CD4-positive, alpha-beta T cell (primary cell): ENCODE results near the gene PHLDA2. TPM values are rescaled to one million over a fixed set of nuclear protein-coding genes. Genes with fewer than 3 reads are reported as not detected.

Source experiments
- ATAC-seq: fragments of 200-7000 bp; cut with Tn5 transposase; one replicate; pipeline ENCODE4 v1.10.0; 2022; ENCODE audit warnings: mild to moderate bottlenecking; ENCODE audit not compliant: poor library complexity
- CTCF ChIA-PET: fragments of 350-600 bp; sonication (Branson Sonifier 250); formaldehyde crosslinking; loops from one replicate; lab custom pipeline; 2021; ENCODE audit warnings: antibody characterized with exemption, inconsistent platforms; lab: Charles Lee
- POLR2A ChIA-PET: fragments of 350-600 bp; sonication (Branson Sonifier 250); formaldehyde crosslinking; loops from one replicate; lab custom pipeline; 2021; ENCODE audit warnings: antibody characterized with exemption, inconsistent platforms; lab: Charles Lee
- DNase-seq, 14 experiments: peaks; one replicate each; pipeline ENCODE4 v3.0.0-alpha.2; 2013 to 2020; ENCODE audit warnings: mixed read lengths in 2 of 14
- H3K27ac ChIP-seq, 2 donors: one replicate each; pipeline versions ENCODE4 v1.5.1 to v1.7.0; 2013; ENCODE audit warnings: low read length in 2 of 2, low read depth in 1 of 2, mild to moderate bottlenecking in 1 of 2
- H3K27me3 ChIP-seq, 2 experiments: 1 replicate in 1 of 2; 2 replicates in 1 of 2; pipeline versions ENCODE4 v1.6.1 to v1.7.0; 2013; ENCODE audit warnings: low read length in 2 of 2, control low read depth in 1 of 2, mild to moderate bottlenecking in 1 of 2, moderate library complexity in 1 of 2; ENCODE audit not compliant: insufficient read depth in 2 of 2, control insufficient read depth in 1 of 2
- H3K36me3 ChIP-seq: one replicate; pipeline ENCODE4 v1.6.1; 2013; ENCODE audit warnings: low read length, control low read depth; ENCODE audit not compliant: insufficient read depth
- H3K4me1 ChIP-seq: one replicate; pipeline ENCODE4 v1.6.1; 2013; ENCODE audit warnings: low read length, control low read depth; ENCODE audit not compliant: insufficient read depth
- H3K4me3 ChIP-seq: one replicate; pipeline ENCODE4 v1.5.1; 2013; ENCODE audit warnings: mild to moderate bottlenecking, low read length, moderate library complexity
- H3K9me3 ChIP-seq, 2 experiments: 1 replicate in 1 of 2; 2 replicates in 1 of 2; pipeline versions ENCODE4 v1.6.1 to v1.7.0; 2013; ENCODE audit warnings: low read length in 2 of 2, mild to moderate bottlenecking in 2 of 2, control low read depth in 1 of 2, moderate library complexity in 1 of 2; ENCODE audit not compliant: control insufficient read depth in 1 of 2, insufficient read depth in 1 of 2
- H3K27ac Mint-ChIP-seq: one replicate; pipeline ENCODE4 v1.8.0; 2020; ENCODE audit warnings: mixed read lengths
- H3K27me3 Mint-ChIP-seq: one replicate; pipeline ENCODE4 v1.8.0; 2021; ENCODE audit warnings: mixed read lengths
- H3K36me3 Mint-ChIP-seq: one replicate; pipeline ENCODE4 v1.8.0; 2021; ENCODE audit warnings: low read depth, mixed read lengths
- H3K4me1 Mint-ChIP-seq: one replicate; pipeline ENCODE4 v1.8.0; 2021; ENCODE audit warnings: low read depth, mixed read lengths
- H3K4me3 Mint-ChIP-seq: one replicate; pipeline ENCODE4 v1.8.0; 2020; ENCODE audit warnings: mild to moderate bottlenecking, mixed read lengths
- H3K9me3 Mint-ChIP-seq: one replicate; pipeline ENCODE4 v1.8.0; 2020; ENCODE audit warnings: mixed read lengths
- intact Hi-C, 2 experiments: fragments of 100-400 bp; cut with DNase I in 1 of 2; cut with micrococcal nuclease in 1 of 2; formaldehyde crosslinking; loops; one replicate each; pipeline versions ENCODE4 v1.15.1 to v1.9.0; 2023 to 2025; cut with DNase I, micrococcal nuclease
- total RNA-seq, 174 experiments: library from RNA in 2 of 174; stranded (reverse) in 2 of 174; gene quantifications; one replicate each; pipeline ENCODE4 v1.2.3 and lab custom pipeline; 2021 to 2026
- TF ChIP-seq, protein P1 (sequence below): fragments of 200-600 bp; IDR thresholded peaks from one replicate; pipeline ENCODE4 v1.8.0; 2022; ENCODE audit warnings: antibody characterized with exemption, mild to moderate bottlenecking

The PHLDA2 gene
- total RNA-seq, 2 experiments from 2014 or later, result 1.1 to 1.3 TPM

DNA sequence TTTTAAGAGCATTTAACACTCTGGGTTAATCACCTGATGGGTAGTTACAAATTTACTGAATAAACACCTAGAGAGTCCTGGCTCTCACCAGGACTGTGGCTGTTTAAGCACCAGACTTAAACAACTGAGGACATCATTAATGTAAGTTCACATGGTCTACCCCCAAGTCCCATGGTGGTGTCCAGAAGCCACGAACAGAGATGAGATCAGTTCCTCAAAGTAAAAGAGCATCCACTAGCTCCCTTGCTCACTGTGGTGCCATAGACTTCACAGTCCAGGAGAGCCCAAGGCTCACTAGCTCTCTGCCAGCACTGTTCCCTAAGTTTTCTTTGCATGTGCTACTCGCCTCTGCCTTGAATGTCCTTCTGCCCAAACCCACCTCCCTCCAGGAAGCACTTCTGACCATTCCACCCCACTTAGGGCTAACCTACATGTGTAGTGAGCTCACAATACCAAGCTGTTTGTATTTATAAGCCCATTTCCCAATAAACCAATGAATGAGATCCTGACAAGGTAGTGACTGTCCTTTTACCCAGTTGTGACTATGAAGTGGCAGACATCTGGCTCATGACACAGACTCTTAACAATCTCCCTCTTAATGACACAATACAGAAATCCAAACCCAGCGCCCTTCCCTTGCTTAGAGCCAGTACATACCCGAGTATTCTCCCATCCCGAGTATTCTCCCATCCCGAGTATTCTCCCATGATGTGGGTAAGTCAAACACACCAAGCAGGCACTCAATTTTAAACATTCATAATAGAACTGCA is 47.3 kb upstream of the PHLDA2 start:
- no peak overlapping the region for H3K27ac ChIP-seq
- ATAC-seq, result no peak
- peak overlapping the region; percentile 9 for H3K27ac Mint-ChIP-seq

DNA sequence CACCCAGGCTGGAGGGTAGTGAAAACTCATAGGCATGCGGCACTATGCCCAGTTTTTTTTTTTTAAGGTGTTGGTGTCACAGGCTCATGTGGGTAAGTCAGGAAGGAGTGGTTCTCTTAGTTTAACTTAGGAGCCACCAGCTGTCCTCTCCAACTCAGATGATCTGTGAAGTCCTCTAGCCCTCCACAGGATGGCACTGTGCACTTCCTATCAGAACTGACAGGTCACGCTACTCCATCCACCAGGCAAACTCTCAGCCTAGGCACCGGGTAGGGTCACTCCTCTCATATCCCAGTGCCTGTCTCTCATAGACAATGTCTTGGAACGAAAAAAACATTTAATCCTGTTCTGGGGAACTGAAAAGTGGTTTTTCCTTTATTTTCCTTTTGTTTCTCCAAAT is 46.4 kb upstream of the PHLDA2 start:
- Histone ChIP-seq H3K9me3 (no peaks in the 10 kb centered on the region), H3K4me1 (peaks cover 13% of the 10 kb centered on the region), H3K36me3 (peaks cover 92% of the 10 kb centered on the region), H3K27me3 (no peaks in the 10 kb centered on the region), H3K27ac (no peak overlapping the region), H3K4me3 (no peak overlapping the region)
- Mint-ChIP-seq H3K4me1 (peaks cover 38% of the 10 kb centered on the region), H3K36me3 (peaks cover 89% of the 10 kb centered on the region), H3K4me3 (no peak overlapping the region), H3K27me3 (no peaks in the 10 kb centered on the region), H3K9me3 (no peaks in the 10 kb centered on the region), H3K27ac (no peak overlapping the region)
- POLR2A ChIA-PET, result interaction anchor here (0.6 to 2.0 kb wide), 7 partner anchors 14 to 882 kb away, joined by 3 to 14 read pairs (median 4); partner anchors contain the start of gene NAP1L4
- ATAC-seq (peak; percentile 97), DNase-seq (peak; percentile 25 to 78 (median 48))
- intact Hi-C loops, result loop anchor here (1.0 to 2.0 kb wide), 3 partner anchors 45 to 116 kb away; no protein-coding TSS in a partner anchor
- CTCF ChIA-PET, result interaction anchor here (0.6 to 3.3 kb wide), 9 partner anchors 8 to 443 kb away, joined by 3 to 30 read pairs (median 5); partner anchors contain the start of gene NAP1L4
- TF ChIP-seq, protein P1, sequence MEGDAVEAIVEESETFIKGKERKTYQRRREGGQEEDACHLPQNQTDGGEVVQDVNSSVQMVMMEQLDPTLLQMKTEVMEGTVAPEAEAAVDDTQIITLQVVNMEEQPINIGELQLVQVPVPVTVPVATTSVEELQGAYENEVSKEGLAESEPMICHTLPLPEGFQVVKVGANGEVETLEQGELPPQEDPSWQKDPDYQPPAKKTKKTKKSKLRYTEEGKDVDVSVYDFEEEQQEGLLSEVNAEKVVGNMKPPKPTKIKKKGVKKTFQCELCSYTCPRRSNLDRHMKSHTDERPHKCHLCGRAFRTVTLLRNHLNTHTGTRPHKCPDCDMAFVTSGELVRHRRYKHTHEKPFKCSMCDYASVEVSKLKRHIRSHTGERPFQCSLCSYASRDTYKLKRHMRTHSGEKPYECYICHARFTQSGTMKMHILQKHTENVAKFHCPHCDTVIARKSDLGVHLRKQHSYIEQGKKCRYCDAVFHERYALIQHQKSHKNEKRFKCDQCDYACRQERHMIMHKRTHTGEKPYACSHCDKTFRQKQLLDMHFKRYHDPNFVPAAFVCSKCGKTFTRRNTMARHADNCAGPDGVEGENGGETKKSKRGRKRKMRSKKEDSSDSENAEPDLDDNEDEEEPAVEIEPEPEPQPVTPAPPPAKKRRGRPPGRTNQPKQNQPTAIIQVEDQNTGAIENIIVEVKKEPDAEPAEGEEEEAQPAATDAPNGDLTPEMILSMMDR, result peak; percentile 56

More for the DNA sequence above, 47.3 kb upstream of the PHLDA2 start:
- Mint-ChIP-seq H3K27me3 (no peaks in the 10 kb centered on the region), H3K9me3 (no peaks in the 10 kb centered on the region), H3K36me3 (peaks cover 81% of the 10 kb centered on the region), H3K4me3 (no peak overlapping the region), H3K4me1 (peaks cover 38% of the 10 kb centered on the region)
- peaks cover 89% of the 10 kb centered on the region for H3K36me3 ChIP-seq
- H3K4me3 ChIP-seq, result no peak overlapping the region
- ChIA-PET CTCF (interaction anchor here (0.8 to 3.3 kb wide), 8 partner anchors 13 to 443 kb away, joined by 3 to 30 read pairs (median 6); partner anchors contain the start of gene NAP1L4), POLR2A (interaction anchor here (0.8 to 2.0 kb wide), 6 partner anchors 13 to 115 kb away, joined by 3 to 14 read pairs (median 4); partner anchors contain the start of gene NAP1L4)
- no peaks in the 10 kb centered on the region for H3K9me3 ChIP-seq
- DNase-seq, result no peak
- no peaks in the 10 kb centered on the region for H3K27me3 ChIP-seq
- TF ChIP-seq, protein P1, result no peak
- intact Hi-C loops, result loop anchor here in 1 of 2 experiments (1.0 kb wide), 1 partner anchor 11 kb away; no protein-coding TSS in a partner anchor
- H3K4me1 ChIP-seq, result peaks cover 20% of the 10 kb centered on the region

- Mint-ChIP-seq H3K9me3 (no peaks in the 10 kb centered on the region), H3K27me3 (no peaks in the 10 kb centered on the region), H3K4me1 (peaks cover 38% of the 10 kb centered on the region), H3K4me3 (no peak overlapping the region), H3K27ac (peak overlapping the region; percentile 35), H3K36me3 (peaks cover 97% of the 10 kb centered on the region)
- ChIA-PET POLR2A (interaction anchor here (1.6 kb wide), 1 partner anchor 18 kb away, joined by 5 read pairs; the partner anchor contains the start of gene NAP1L4), CTCF (interaction anchor here (2.2 to 3.3 kb wide), 3 partner anchors 15 to 117 kb away, joined by 13 to 30 read pairs (median 17); no protein-coding TSS in a partner anchor)
- Histone ChIP-seq H3K36me3 (peaks cover 100% of the 10 kb centered on the region), H3K27ac (no peak overlapping the region), H3K4me1 (peaks cover 7% of the 10 kb centered on the region), H3K4me3 (no peak overlapping the region), H3K27me3 (no peaks in the 10 kb centered on the region), H3K9me3 (no peaks in the 10 kb centered on the region)
- TF ChIP-seq, protein P1, result no peak
- no peak for DNase-seq
- no peak for ATAC-seq
- intact Hi-C loops, result loop anchor here in 1 of 2 experiments (2.0 kb wide), 1 partner anchor 47 kb away; no protein-coding TSS in a partner anchor
Measured at GRCh38 chr11:2974272-2974671, 45.1 kb upstream of the PHLDA2 start.
